ENCODE measurements around the gene SV2A. TPM values are rescaled to one million over a fixed set of nuclear protein-coding genes. Genes with fewer than 3 reads are reported as not detected.

Gene SV2A
- total RNA-seq, 2 donors from 2014 or later, result 2.1 to 3.4 TPM

DNA sequence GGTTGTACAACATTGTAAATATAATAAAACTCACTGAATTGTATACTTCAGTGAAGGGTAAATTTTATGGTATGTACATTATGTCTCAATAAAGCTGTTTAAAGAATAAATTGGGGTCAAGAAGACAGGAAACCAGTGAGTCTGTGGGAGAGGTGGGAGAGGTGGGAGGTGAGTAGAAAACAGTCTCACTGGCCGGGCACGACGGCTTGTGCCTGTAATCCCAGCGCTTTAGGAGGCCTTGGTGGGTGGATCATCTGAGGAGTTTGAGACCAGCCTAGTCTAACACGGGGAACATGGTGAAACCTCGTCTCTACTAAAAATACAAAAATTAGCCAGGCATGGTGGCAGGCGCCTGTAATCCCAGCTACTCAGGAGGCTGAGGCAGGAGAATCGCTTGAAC, 14.8 kb upstream of the SV2A start:
- TF ChIP-seq POLR2A (IDR thresholded peaks at IDR 0.05) (no peak), CTCF (IDR thresholded peaks at IDR 0.05) (no peak), POLR2AphosphoS5 (IDR thresholded peaks at IDR 0.05) (no peak)
- no peaks in the 10 kb centered on the region for H3K27me3 ChIP-seq (replicated peaks; ENCODE audit: insufficient read depth)
- no peak for DNase-seq (ENCODE audit: low spot score)
- no peak overlapping the region for H3K4me3 ChIP-seq
- no peaks in the 10 kb centered on the region for H3K36me3 ChIP-seq
- WGBS, result 68% methylated on average over 8 of the region's 8 CpGs
- H3K4me1 ChIP-seq (replicated peaks), result peaks cover 3% of the 10 kb centered on the region
- H3K27ac ChIP-seq, result peak overlapping the region in 1 of 2 donors; percentile 7
- intact Hi-C loops (cut with DNase I), result no loop called here
- H3K9me3 ChIP-seq, result no peaks in the 10 kb centered on the region

- peaks cover 8% of the 10 kb centered on the region for H3K4me1 ChIP-seq (replicated peaks)
- WGBS, result 90% methylated on average over 13 of the region's 13 CpGs
- H3K27me3 ChIP-seq (replicated peaks; ENCODE audit: insufficient read depth), result no peaks in the 10 kb centered on the region
- H3K9me3 ChIP-seq, result no peaks in the 10 kb centered on the region
- TF ChIP-seq POLR2AphosphoS5 (IDR thresholded peaks at IDR 0.05), result no peak
- no peak for TF ChIP-seq POLR2A (IDR thresholded peaks at IDR 0.05)
- TF ChIP-seq CTCF (IDR thresholded peaks at IDR 0.05), result no peak
- H3K27ac ChIP-seq, result no peak overlapping the region
- no peak for DNase-seq (ENCODE audit: low spot score)
- intact Hi-C loops (cut with DNase I), result no loop called here
- H3K36me3 ChIP-seq, result no peaks in the 10 kb centered on the region
- H3K4me3 ChIP-seq, result no peak overlapping the region
Measured at GRCh38 chr1:149931212-149931790, 13.7 kb upstream of the SV2A start.

DNA sequence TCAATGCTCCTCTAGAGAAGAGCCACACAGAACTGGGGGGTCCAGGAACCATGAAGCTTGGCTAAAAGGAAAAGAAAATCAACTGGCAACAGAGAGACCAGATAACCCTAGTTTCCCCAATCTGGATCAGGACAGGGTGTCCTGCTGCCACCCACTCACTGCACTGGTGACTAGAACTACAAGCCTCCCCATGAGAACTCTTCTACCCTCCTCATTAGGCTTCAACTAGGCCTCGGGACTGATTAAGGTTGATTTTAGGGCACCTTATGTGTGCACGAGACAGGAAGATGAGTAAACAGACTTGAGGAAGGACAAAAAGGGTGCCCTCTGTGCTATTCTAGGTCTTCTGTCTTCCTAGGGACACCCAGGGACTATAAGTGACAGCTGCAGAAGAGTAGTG, 12.2 kb upstream of the SV2A start:
- no peak for DNase-seq (ENCODE audit: low spot score)
- no peak overlapping the region for H3K4me3 ChIP-seq
- no peaks in the 10 kb centered on the region for H3K27me3 ChIP-seq (replicated peaks; ENCODE audit: insufficient read depth)
- peaks cover 4% of the 10 kb centered on the region in 2 donors for H3K36me3 ChIP-seq
- no peaks in the 10 kb centered on the region for H3K9me3 ChIP-seq
- intact Hi-C loops (cut with DNase I), result no loop called here
- H3K27ac ChIP-seq, result no peak overlapping the region
- no peak for TF ChIP-seq POLR2AphosphoS5 (IDR thresholded peaks at IDR 0.05)
- no peak for TF ChIP-seq CTCF (IDR thresholded peaks at IDR 0.05)
- no peak for TF ChIP-seq POLR2A (IDR thresholded peaks at IDR 0.05)
- WGBS, result 86% methylated on average over 2 of the region's 2 CpGs
- H3K4me1 ChIP-seq (replicated peaks), result peaks cover 13% of the 10 kb centered on the region

GRCh38 chr1:149928401-149928724, 10.7 kb upstream of the SV2A start:
- Histone ChIP-seq H3K27me3 (replicated peaks; ENCODE audit: insufficient read depth) (no peaks in the 10 kb centered on the region), H3K4me1 (replicated peaks) (peaks cover 13% of the 10 kb centered on the region), H3K4me3 (peak overlapping the region; percentile 59 to 76), H3K9me3 (no peaks in the 10 kb centered on the region), H3K36me3 (peaks cover 8 to 9% of the 10 kb centered on the region in 2 donors), H3K27ac (peak overlapping the region; percentile 95 to 98)
- 0% methylated on average over 1 of the region's 1 CpG for WGBS
- TF ChIP-seq CTCF (IDR thresholded peaks at IDR 0.05) (no peak), POLR2AphosphoS5 (IDR thresholded peaks at IDR 0.05) (no peak), POLR2A (IDR thresholded peaks at IDR 0.05) (no peak)
- DNase-seq (ENCODE audit: low spot score), result no peak
- intact Hi-C loops (cut with DNase I), result no loop called here

Data from prostate gland (tissue), 2 donors.